Subcutaneous adipose tissue (tissue), 4 donors: ENCODE results near the gene HIP1R. TPM values are rescaled to one million over a fixed set of nuclear protein-coding genes. Genes with fewer than 3 reads are reported as not detected.

Experiments used
- total RNA-seq, 4 donors: library from RNA; depleted of rRNA; stranded (reverse); fragments of >200 nt; gene quantifications; one replicate each; pipeline ENCODE4 v1.1.0, GENCODE V29; 2016
- TF ChIP-seq, protein P1 (sequence below): fragments of 450-650 bp; IDR thresholded peaks from one replicate; pipeline ENCODE4 v1.5.1; 2016; ENCODE audit warnings: low read depth, mild to moderate bottlenecking, control low read depth, antibody characterized with exemption, moderate library complexity

HIP1R gene
- total RNA-seq, 4 donors from 2014 or later, result 13.4 to 70.3 (median 19.7) TPM

DNA sequence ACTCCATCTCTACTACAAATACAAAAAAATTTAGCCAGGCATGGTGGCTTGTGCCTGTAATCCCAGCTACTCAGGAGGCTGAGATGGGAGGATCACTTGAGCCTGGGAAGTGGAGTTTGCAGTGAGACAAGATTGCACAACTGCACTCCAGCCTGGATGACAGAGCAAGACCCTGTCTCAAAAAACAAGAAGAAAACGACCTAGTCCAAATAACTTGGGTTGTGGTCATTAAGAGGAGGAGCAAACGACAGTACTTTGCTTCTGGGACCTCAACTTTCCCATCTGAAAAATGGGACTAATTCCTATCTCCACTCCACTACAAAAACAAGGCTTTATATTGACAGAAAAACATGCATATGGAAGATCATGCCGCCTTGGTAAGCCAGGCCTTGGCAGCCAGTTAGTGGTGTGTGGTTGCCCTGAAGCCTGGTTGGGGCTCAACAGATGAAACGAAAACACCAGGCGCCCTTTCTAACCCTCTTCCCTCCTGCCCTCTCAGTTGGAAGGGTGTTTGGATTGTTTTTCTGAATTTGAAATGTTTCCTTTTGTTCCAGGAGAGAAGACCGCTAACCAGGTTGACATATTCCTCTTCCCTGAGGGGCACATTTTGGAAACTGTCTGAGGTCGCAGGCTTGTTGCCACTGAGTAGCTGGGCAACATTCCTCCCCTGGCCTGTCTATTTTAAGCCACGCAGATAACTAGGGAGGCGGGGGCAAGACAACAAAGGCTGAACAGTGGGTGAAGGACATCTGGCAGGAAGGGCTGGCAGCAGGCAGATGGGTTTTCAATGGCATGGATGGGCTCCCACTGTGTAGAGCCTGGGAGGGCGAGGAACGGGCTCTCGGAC lies 74.4 kb downstream of the HIP1R start:
- TF ChIP-seq, protein P1, sequence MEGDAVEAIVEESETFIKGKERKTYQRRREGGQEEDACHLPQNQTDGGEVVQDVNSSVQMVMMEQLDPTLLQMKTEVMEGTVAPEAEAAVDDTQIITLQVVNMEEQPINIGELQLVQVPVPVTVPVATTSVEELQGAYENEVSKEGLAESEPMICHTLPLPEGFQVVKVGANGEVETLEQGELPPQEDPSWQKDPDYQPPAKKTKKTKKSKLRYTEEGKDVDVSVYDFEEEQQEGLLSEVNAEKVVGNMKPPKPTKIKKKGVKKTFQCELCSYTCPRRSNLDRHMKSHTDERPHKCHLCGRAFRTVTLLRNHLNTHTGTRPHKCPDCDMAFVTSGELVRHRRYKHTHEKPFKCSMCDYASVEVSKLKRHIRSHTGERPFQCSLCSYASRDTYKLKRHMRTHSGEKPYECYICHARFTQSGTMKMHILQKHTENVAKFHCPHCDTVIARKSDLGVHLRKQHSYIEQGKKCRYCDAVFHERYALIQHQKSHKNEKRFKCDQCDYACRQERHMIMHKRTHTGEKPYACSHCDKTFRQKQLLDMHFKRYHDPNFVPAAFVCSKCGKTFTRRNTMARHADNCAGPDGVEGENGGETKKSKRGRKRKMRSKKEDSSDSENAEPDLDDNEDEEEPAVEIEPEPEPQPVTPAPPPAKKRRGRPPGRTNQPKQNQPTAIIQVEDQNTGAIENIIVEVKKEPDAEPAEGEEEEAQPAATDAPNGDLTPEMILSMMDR, result no peak

Other genes with a start within 250 kb of the HIP1R start
- 10 to 100 TPM in 2 of 4 donors, 1 to 10 TPM in 2; 7.7 to 15.8 (median 10.9) TPM for gene HCAR2, start 132.1 kb upstream of the HIP1R start, total RNA-seq
- gene HCAR3, start 118.6 kb upstream of the HIP1R start, total RNA-seq, result 1 to 10 TPM; 1.9 to 3.1 (median 2.4) TPM
- gene HCAR1, start 104.6 kb upstream of the HIP1R start, total RNA-seq, result 1 to 10 TPM; 4.0 to 7.7 (median 4.8) TPM
- gene DENR, start 82.6 kb upstream of the HIP1R start, total RNA-seq, result 10 to 100 TPM; 19.6 to 32.8 (median 26.2) TPM
- gene CCDC62, start 60.9 kb upstream of the HIP1R start, total RNA-seq, result 1 to 10 TPM in 2 of 4 donors, under 1 TPM in 2; 0.82 to 1.5 (median 0.99) TPM
- gene VPS37B, start 60.7 kb downstream of the HIP1R start, total RNA-seq, result 10 to 100 TPM; 14.8 to 54.1 (median 16.8) TPM
- 1 to 10 TPM; 1.5 to 9.2 (median 1.7) TPM for gene ABCB9, start 131.0 kb downstream of the HIP1R start, total RNA-seq
- gene OGFOD2, start 139.8 kb downstream of the HIP1R start, total RNA-seq, result 10 to 100 TPM in 1 of 4 donors, 1 to 10 TPM in 3; 4.6 to 17.7 (median 5.7) TPM
- gene ARL6IP4, start 145.2 kb downstream of the HIP1R start, total RNA-seq, result 100 to 1,000 TPM in 3 of 4 donors, 10 to 100 TPM in 1; 73.9 to 274 (median 170) TPM